Endodermal cell (in vitro differentiated cells): ENCODE results near the gene NPHS1. TPM values are rescaled to one million over a fixed set of nuclear protein-coding genes. Genes with fewer than 3 reads are reported as not detected.

Experiments
- DNase-seq: peaks from one replicate; pipeline ENCODE4 v3.0.0-alpha.2; 2017
- H3K27ac ChIP-seq: 2 replicates; pipeline ENCODE4 v1.5.1; 2013; ENCODE audit warnings: mild to moderate bottlenecking, low read depth, low read length, moderate library complexity
- H3K27me3 ChIP-seq: 2 replicates; pipeline ENCODE4 v1.6.1; 2013; ENCODE audit warnings: mild to moderate bottlenecking, low read length, moderate library complexity; ENCODE audit not compliant: insufficient read depth, control insufficient read depth, poor library complexity, severe bottlenecking
- H3K36me3 ChIP-seq: 2 replicates; pipeline ENCODE4 v1.7.0; 2013; ENCODE audit warnings: mild to moderate bottlenecking, low read length, moderate library complexity; ENCODE audit not compliant: control insufficient read depth, insufficient read depth
- H3K4me1 ChIP-seq: one replicate; pipeline ENCODE4 v1.7.0; 2013; ENCODE audit warnings: low read length; ENCODE audit not compliant: control insufficient read depth, insufficient read depth
- H3K4me3 ChIP-seq: 2 replicates; pipeline ENCODE4 v1.5.1; 2013; ENCODE audit warnings: mild to moderate bottlenecking, low read length, moderate library complexity
- H3K9ac ChIP-seq: 2 replicates; pipeline ENCODE4 v1.6.1; 2013; ENCODE audit warnings: mild to moderate bottlenecking, low read length, moderate library complexity; ENCODE audit not compliant: poor library complexity, severe bottlenecking; ENCODE audit errors: extremely low read depth
- H3K9me3 ChIP-seq: 2 replicates; pipeline ENCODE4 v1.6.1; 2013; ENCODE audit warnings: mild to moderate bottlenecking, low read length, moderate library complexity; ENCODE audit not compliant: control insufficient read depth
- H3K27ac Mint-ChIP-seq: 2 replicates; pipeline ENCODE4 v1.8.0; 2020; ENCODE audit warnings: mixed read lengths
- H3K27me3 Mint-ChIP-seq: 2 replicates; pipeline ENCODE4 v1.8.0; 2021; ENCODE audit warnings: mild to moderate bottlenecking, mixed read lengths; ENCODE audit not compliant: insufficient read depth
- H3K36me3 Mint-ChIP-seq: 2 replicates; pipeline ENCODE4 v1.8.0; 2020; ENCODE audit warnings: low read depth, mixed read lengths
- H3K4me1 Mint-ChIP-seq: 2 replicates; pipeline ENCODE4 v1.8.0; 2020; ENCODE audit warnings: mixed read lengths
- H3K4me3 Mint-ChIP-seq: 2 replicates; pipeline ENCODE4 v1.8.0; 2020; ENCODE audit warnings: mild to moderate bottlenecking, moderate library complexity, mixed read lengths
- H3K9me3 Mint-ChIP-seq: 2 replicates; pipeline ENCODE4 v1.8.0; 2020; ENCODE audit warnings: mild to moderate bottlenecking, mixed read lengths
- CTCF ChIP-seq: fragments of 200-600 bp; sonication (generic); conservative IDR thresholded peaks from 2 replicates; pipeline ENCODE4 v1.5.0; 2021; ENCODE audit warnings: antibody characterized with exemption, mild to moderate bottlenecking
- WGBS, 2 experiments: methylation state at CpG; one replicate each; pipeline versions ENCODE4 v1.1.5 to v1.1.7; 2013; ENCODE audit warnings: missing lambda C conversion rate in 2 of 2, mixed read lengths in 1 of 2; ENCODE audit not compliant: insufficient coverage in 1 of 2, insufficient read length in 1 of 2; 5-methylcytosine and 5-hydroxymethylcytosine counted together
- total RNA-seq, 2 donors: library from RNA; stranded (reverse); fragmentation: NEBNext Ultra II Directional in 1 of 2; extraction: Animal tissue kit (Norgen Biotek cat#: 25700) in 1 of 2; gene quantifications; 2 replicates in 1 of 2; 3 replicates in 1 of 2; pipeline ENCODE4 v1.2.1, GENCODE V29; 2021

Gene NPHS1
- total RNA-seq, 2 donors from 2014 or later: 0.24 to 0.80 TPM

GRCh38 chr19:35780058-35780457 lies 72.2 kb downstream of the NPHS1 start:
- Mint-ChIP-seq H3K4me3 (no peak overlapping the region), H3K36me3 (no peaks in the 10 kb centered on the region), H3K27ac (no peak overlapping the region), H3K4me1 (peaks cover 16% of the 10 kb centered on the region), H3K27me3 (peaks cover 29% of the 10 kb centered on the region), H3K9me3 (no peaks in the 10 kb centered on the region)
- WGBS, 2 experiments: 94 to 96% methylated on average over 15 to 16 of the region's 16 CpGs
- Histone ChIP-seq H3K4me1 (peaks cover 3% of the 10 kb centered on the region), H3K27ac (no peak overlapping the region), H3K9ac (no peak overlapping the region), H3K36me3 (no peaks in the 10 kb centered on the region), H3K9me3 (no peaks in the 10 kb centered on the region), H3K27me3 (peaks cover 11% of the 10 kb centered on the region), H3K4me3 (no peak overlapping the region)
- no peak for TF ChIP-seq CTCF
- DNase-seq: no peak

- Mint-ChIP-seq H3K27ac (no peak overlapping the region), H3K27me3 (peaks cover 32% of the 10 kb centered on the region), H3K9me3 (no peaks in the 10 kb centered on the region), H3K4me3 (no peak overlapping the region), H3K4me1 (peaks cover 20% of the 10 kb centered on the region), H3K36me3 (no peaks in the 10 kb centered on the region)
- Histone ChIP-seq H3K27me3 (peaks cover 11% of the 10 kb centered on the region), H3K9me3 (no peaks in the 10 kb centered on the region), H3K36me3 (no peaks in the 10 kb centered on the region), H3K4me1 (peaks cover 3% of the 10 kb centered on the region), H3K27ac (no peak overlapping the region), H3K9ac (no peak overlapping the region), H3K4me3 (no peak overlapping the region)
- WGBS, 2 experiments: 94% methylated on average over 5 to 8 of the region's 8 CpGs
- no peak for DNase-seq
- no peak for TF ChIP-seq CTCF
These were observed 73.3 kb downstream of the NPHS1 start for GRCh38 chr19:35779033-35779432.

GRCh38 chr19:35777961-35778360 lies 74.3 kb downstream of the NPHS1 start:
- Histone ChIP-seq H3K36me3 (no peaks in the 10 kb centered on the region), H3K4me3 (no peak overlapping the region), H3K4me1 (peaks cover 3% of the 10 kb centered on the region), H3K27ac (no peak overlapping the region), H3K27me3 (peaks cover 11% of the 10 kb centered on the region), H3K9me3 (no peaks in the 10 kb centered on the region), H3K9ac (no peak overlapping the region)
- DNase-seq: no peak
- Mint-ChIP-seq H3K9me3 (no peaks in the 10 kb centered on the region), H3K27ac (no peak overlapping the region), H3K4me1 (peaks cover 15% of the 10 kb centered on the region), H3K4me3 (no peak overlapping the region), H3K27me3 (peaks cover 34% of the 10 kb centered on the region), H3K36me3 (no peaks in the 10 kb centered on the region)
- WGBS, 2 experiments: 90 to 96% methylated on average over 5 to 7 of the region's 7 CpGs
- TF ChIP-seq CTCF: no peak
